ENCODE results near the gene TMEM139. TPM values are rescaled to one million over a fixed set of nuclear protein-coding genes. Genes with fewer than 3 reads are reported as not detected.

Gene TMEM139
- total RNA-seq, 1 experiment from 2014 or later = not detected

GRCh38 chr7:143314127-143314526 is 29.4 kb downstream of the TMEM139 start:
- Histone ChIP-seq H3K36me3 (ENCODE audit: insufficient read depth, low read length, poor library complexity, severe bottlenecking) (no peaks in the 10 kb centered on the region), H3K27me3 (replicated peaks; ENCODE audit: insufficient read depth, low read depth, low read length, poor library complexity) (no peaks in the 10 kb centered on the region), H3K27ac (ENCODE audit: low read depth, low read length, poor library complexity, severe bottlenecking) (no peak overlapping the region), H3K4me1 (ENCODE audit: insufficient read depth, low read length, poor library complexity, severe bottlenecking) (no peaks in the 10 kb centered on the region), H3K4me3 (ENCODE audit: low read depth, low read length, poor library complexity, severe bottlenecking) (no peak overlapping the region), H3K9me3 (ENCODE audit: low read depth, low read length, poor library complexity, severe bottlenecking) (no peaks in the 10 kb centered on the region)
- BruUV-seq (replicated peaks) = no TSS peak
- intact Hi-C loops (cut with micrococcal nuclease; ENCODE audit: unreplicated experiment) = no loop called here
- POLR2A ChIA-PET (ENCODE audit: low non-redundant PET) = no interaction called here
- no peak for DNase-seq (ENCODE audit: low spot score)
- no peak for TF ChIP-seq EZH2 (IDR thresholded peaks at IDR 0.05; ENCODE audit: borderline replicate concordance, low read depth, low read length, poor library complexity, severe bottlenecking)
- TF ChIP-seq CTCF (conservative IDR thresholded peaks at IDR 0.05; ENCODE audit: low read depth, low read length) = no peak
- CTCF ChIA-PET = no interaction called here

GRCh38 chr7:143315776-143316175 is 31.0 kb downstream of the TMEM139 start, which contains the start of gene CLCN1:
Gene CLCN1 (plus strand): TSS chr7:143316111. CDS start chr7:143316213, 102 bp downstream.
- Histone ChIP-seq H3K36me3 (ENCODE audit: insufficient read depth, low read length, poor library complexity, severe bottlenecking) (no peaks in the 10 kb centered on the region), H3K4me3 (ENCODE audit: low read depth, low read length, poor library complexity, severe bottlenecking) (no peak within 1 kb of the TSS), H3K27me3 (replicated peaks; ENCODE audit: insufficient read depth, low read depth, low read length, poor library complexity) (no peaks in the 10 kb centered on the region), H3K9me3 (ENCODE audit: low read depth, low read length, poor library complexity, severe bottlenecking) (no peaks in the 10 kb centered on the region), H3K27ac (ENCODE audit: low read depth, low read length, poor library complexity, severe bottlenecking) (no peak within 1 kb of the TSS), H3K4me1 (ENCODE audit: insufficient read depth, low read length, poor library complexity, severe bottlenecking) (no peaks in the 10 kb centered on the region)
- BruUV-seq (replicated peaks) = no TSS peak
- ChIA-PET POLR2A (ENCODE audit: low non-redundant PET) (no interaction called here), CTCF (no interaction called here)
- TF ChIP-seq EZH2 (IDR thresholded peaks at IDR 0.05; ENCODE audit: borderline replicate concordance, low read depth, low read length, poor library complexity, severe bottlenecking) = no peak
- no peak for TF ChIP-seq CTCF (conservative IDR thresholded peaks at IDR 0.05; ENCODE audit: low read depth, low read length)
- intact Hi-C loops (cut with micrococcal nuclease; ENCODE audit: unreplicated experiment) = no loop called here
- DNase-seq (ENCODE audit: low spot score) = no peak

GRCh38 chr7:143316492-143316891 is 31.7 kb downstream of the TMEM139 start:
- Histone ChIP-seq H3K27ac (ENCODE audit: low read depth, low read length, poor library complexity, severe bottlenecking) (no peak overlapping the region), H3K36me3 (ENCODE audit: insufficient read depth, low read length, poor library complexity, severe bottlenecking) (no peaks in the 10 kb centered on the region), H3K4me1 (ENCODE audit: insufficient read depth, low read length, poor library complexity, severe bottlenecking) (no peaks in the 10 kb centered on the region), H3K9me3 (ENCODE audit: low read depth, low read length, poor library complexity, severe bottlenecking) (no peaks in the 10 kb centered on the region), H3K4me3 (ENCODE audit: low read depth, low read length, poor library complexity, severe bottlenecking) (no peak overlapping the region), H3K27me3 (replicated peaks; ENCODE audit: insufficient read depth, low read depth, low read length, poor library complexity) (no peaks in the 10 kb centered on the region)
- CTCF ChIA-PET = no interaction called here
- BruUV-seq (replicated peaks) = no TSS peak
- no peak for DNase-seq (ENCODE audit: low spot score)
- TF ChIP-seq EZH2 (IDR thresholded peaks at IDR 0.05; ENCODE audit: borderline replicate concordance, low read depth, low read length, poor library complexity, severe bottlenecking) (no peak), CTCF (conservative IDR thresholded peaks at IDR 0.05; ENCODE audit: low read depth, low read length) (no peak)
- intact Hi-C loops (cut with micrococcal nuclease; ENCODE audit: unreplicated experiment) = no loop called here
- POLR2A ChIA-PET (ENCODE audit: low non-redundant PET) = no interaction called here

Measured in A673 (cell line).